CD14-positive monocyte (primary cell): ENCODE measurements around the gene FARP1. TPM values are rescaled to one million over a fixed set of nuclear protein-coding genes. Genes with fewer than 3 reads are reported as not detected.

Experiments used
- DNase-seq, 3 donors: peaks; one replicate each; pipeline ENCODE4 v3.0.0-alpha.2; 2011 to 2022
- H2AFZ ChIP-seq: 2 replicates; pipeline ENCODE4 v1.6.0; 2012; ENCODE audit warnings: mild to moderate bottlenecking, low read depth, low read length, inconsistent platforms; ENCODE audit not compliant: insufficient read depth, poor library complexity, severe bottlenecking
- H3K27ac ChIP-seq, 2 donors: 1 replicate in 1 of 2; 2 replicates in 1 of 2; pipeline ENCODE4 v1.5.1; 2012 to 2013; ENCODE audit warnings: low read length in 2 of 2, control low read depth in 1 of 2, inconsistent platforms in 1 of 2, low read depth in 1 of 2, mild to moderate bottlenecking in 1 of 2
- H3K27me3 ChIP-seq, 2 donors: one replicate each; pipeline versions ENCODE4 v1.6.0 to v1.6.1; 2011 to 2013; ENCODE audit warnings: low read length in 2 of 2; ENCODE audit not compliant: control insufficient read depth in 2 of 2, insufficient read depth in 2 of 2
- H3K36me3 ChIP-seq, 2 donors: replicated peaks in 1 of 2; 1 replicate in 1 of 2; 2 replicates in 1 of 2; pipeline versions ENCODE4 v1.5.1 to v1.6.1; 2012 to 2013; ENCODE audit warnings: low read length in 2 of 2, control low read depth in 1 of 2, inconsistent platforms in 1 of 2, mild to moderate bottlenecking in 1 of 2; ENCODE audit not compliant: insufficient read depth in 2 of 2, control insufficient read depth in 1 of 2
- H3K4me1 ChIP-seq, 2 donors: 1 replicate in 1 of 2; 2 replicates in 1 of 2; pipeline versions ENCODE4 v1.5.1 to v1.6.1; 2012 to 2013; ENCODE audit warnings: low read length in 2 of 2, control low read depth in 1 of 2, inconsistent platforms in 1 of 2, mild to moderate bottlenecking in 1 of 2, moderate library complexity in 1 of 2; ENCODE audit not compliant: insufficient read depth in 2 of 2, control insufficient read depth in 1 of 2
- H3K4me2 ChIP-seq: replicated peaks from 2 replicates; pipeline ENCODE3; 2012; ENCODE audit warnings: low read length, moderate library complexity, mild to moderate bottlenecking; ENCODE audit not compliant: poor library complexity, severe bottlenecking; ENCODE audit errors: extremely low read depth
- H3K4me3 ChIP-seq, 3 experiments: fragments of 200-600 bp in 1 of 3; sonication (generic) in 1 of 3; replicated peaks in 1 of 3; 1 replicate in 2 of 3; 2 replicates in 1 of 3; pipeline ENCODE4 v1.5.1; 2011 to 2013; ENCODE audit warnings: low read length in 3 of 3, mild to moderate bottlenecking in 3 of 3, control low read depth in 2 of 3, low read depth in 2 of 3, inconsistent platforms in 1 of 3, moderate library complexity in 1 of 3
- H3K79me2 ChIP-seq: 2 replicates; pipeline ENCODE4 v1.6.0; 2012; ENCODE audit warnings: mild to moderate bottlenecking, control low read depth, inconsistent platforms, low read length, moderate library complexity; ENCODE audit not compliant: insufficient read depth
- H3K9ac ChIP-seq: 2 replicates; pipeline ENCODE4 v1.6.0; 2017; ENCODE audit warnings: low read length, mild to moderate bottlenecking; ENCODE audit not compliant: insufficient read depth, poor library complexity, severe bottlenecking
- H3K9me3 ChIP-seq, 2 donors: replicated peaks in 1 of 2; 1 replicate in 1 of 2; 2 replicates in 1 of 2; pipeline versions ENCODE4 v1.5.1 to v1.6.1; 2012 to 2013; ENCODE audit warnings: low read length in 2 of 2, control low read depth in 1 of 2; ENCODE audit not compliant: control insufficient read depth in 1 of 2, insufficient read depth in 1 of 2
- H4K20me1 ChIP-seq: 2 replicates; pipeline ENCODE4 v1.6.0; 2012; ENCODE audit warnings: mild to moderate bottlenecking, low read length, control low read depth, moderate library complexity; ENCODE audit not compliant: insufficient read depth
- H3K27ac Mint-ChIP-seq, 7 donors: one replicate each; pipeline ENCODE4 v1.8.0; 2020; ENCODE audit warnings: mild to moderate bottlenecking in 7 of 7, mixed read lengths in 7 of 7, moderate library complexity in 6 of 7, inconsistent platforms in 2 of 7
- H3K27me3 Mint-ChIP-seq, 3 donors: one replicate each; pipeline ENCODE4 v1.8.0; 2021 to 2022; ENCODE audit warnings: low read depth in 3 of 3, mild to moderate bottlenecking in 3 of 3, mixed read lengths in 3 of 3, moderate library complexity in 3 of 3, inconsistent platforms in 1 of 3
- H3K36me3 Mint-ChIP-seq, 2 donors: one replicate each; pipeline ENCODE4 v1.8.0; 2020; ENCODE audit warnings: mixed read lengths in 2 of 2, inconsistent platforms in 1 of 2, mild to moderate bottlenecking in 1 of 2
- H3K4me1 Mint-ChIP-seq: one replicate; pipeline ENCODE4 v1.8.0; 2020; ENCODE audit warnings: mild to moderate bottlenecking, mixed read lengths
- H3K4me3 Mint-ChIP-seq, 2 donors: one replicate each; pipeline ENCODE4 v1.8.0; 2020; ENCODE audit warnings: mild to moderate bottlenecking in 2 of 2, mixed read lengths in 2 of 2, moderate library complexity in 1 of 2
- H3K9me3 Mint-ChIP-seq, 7 donors: one replicate each; pipeline ENCODE4 v1.8.0; 2020 to 2022; ENCODE audit warnings: mixed read lengths in 7 of 7, mild to moderate bottlenecking in 6 of 7, moderate library complexity in 6 of 7, inconsistent platforms in 2 of 7
- CTCF ChIP-seq: fragments of 200-600 bp; IDR thresholded peaks from one replicate; pipeline ENCODE4 v1.8.0; 2022; ENCODE audit warnings: antibody characterized with exemption, mild to moderate bottlenecking
- WGBS: methylation state at CpG from one replicate; pipeline ENCODE4 v1.1.5; 2013; ENCODE audit warnings: missing lambda C conversion rate; ENCODE audit not compliant: insufficient coverage; 5-methylcytosine and 5-hydroxymethylcytosine counted together
- intact Hi-C, 2 donors: fragments of 100-400 bp; cut with micrococcal nuclease; formaldehyde crosslinking; loops; one replicate each; pipeline versions ENCODE4 v1.15.0 to v1.15.1; 2023
- polyA plus RNA-seq, 3 donors: library from polyadenylated mRNA; depleted of rRNA in 1 of 3; unstranded in 2 of 3; stranded (reverse) in 1 of 3; fragments of 300-500 nt in 2 of 3; fragments of >200 nt in 1 of 3; fragmentation: Illumina TruSeq in 2 of 3; gene quantifications; 1 replicate in 2 of 3; 2 replicates in 1 of 3; pipeline ENCODE4 v1.2.3, GENCODE V29; 2012 to 2021

FARP1 gene
- polyA plus RNA-seq, 3 donors, result 0.01 to 0.16 (median 0.12) TPM

GRCh38 chr13:98103531-98103930 lies 39.4 kb upstream of the FARP1 start:
- 100% methylated on average over 1 of the region's 2 CpGs for WGBS
- no peak overlapping the region for H3K4me3 ChIP-seq
- H3K9me3 ChIP-seq, result no peaks in the 10 kb centered on the region
- Mint-ChIP-seq H3K27me3 (peaks cover 0 to 8% (median 2%) of the 10 kb centered on the region in 3 donors), H3K9me3 (peaks cover 0 to 8% (median 4%) of the 10 kb centered on the region in 7 donors), H3K36me3 (no peaks in the 10 kb centered on the region), H3K4me1 (no peaks in the 10 kb centered on the region), H3K27ac (no peak overlapping the region), H3K4me3 (no peak overlapping the region)
- no peak for TF ChIP-seq CTCF
- no peaks in the 10 kb centered on the region for H3K36me3 ChIP-seq
- intact Hi-C loops, result no loop called here
- H3K27me3 ChIP-seq, result no peaks in the 10 kb centered on the region
- no peak overlapping the region for H3K4me2 ChIP-seq
- no peaks in the 10 kb centered on the region for H4K20me1 ChIP-seq
- no peak overlapping the region for H3K27ac ChIP-seq
- no peak overlapping the region for H2AFZ ChIP-seq
- no peak overlapping the region for H3K9ac ChIP-seq
- no peaks in the 10 kb centered on the region for H3K79me2 ChIP-seq
- H3K4me1 ChIP-seq, result no peaks in the 10 kb centered on the region
- no peak for DNase-seq

- Histone ChIP-seq H2AFZ (no peak overlapping the region), H3K9ac (no peak overlapping the region), H3K4me3 (no peak overlapping the region), H3K9me3 (no peaks in the 10 kb centered on the region), H3K4me1 (no peaks in the 10 kb centered on the region), H3K27ac (no peak overlapping the region), H4K20me1 (no peaks in the 10 kb centered on the region), H3K79me2 (no peaks in the 10 kb centered on the region), H3K27me3 (no peaks in the 10 kb centered on the region), H3K36me3 (no peaks in the 10 kb centered on the region), H3K4me2 (no peak overlapping the region)
- no peaks in the 10 kb centered on the region for H3K4me1 Mint-ChIP-seq
- H3K36me3 Mint-ChIP-seq, result no peaks in the 10 kb centered on the region
- no peak for DNase-seq
- TF ChIP-seq CTCF, result no peak
- intact Hi-C loops, result no loop called here
- peak overlapping the region in 1 of 7 donors; percentile 21 for H3K27ac Mint-ChIP-seq
- 92% methylated on average over 10 of the region's 10 CpGs for WGBS
- peaks cover 0 to 5% (median 4%) of the 10 kb centered on the region in 3 donors for H3K27me3 Mint-ChIP-seq
- H3K4me3 Mint-ChIP-seq, result no peak overlapping the region
- H3K9me3 Mint-ChIP-seq, result peaks cover 0 to 6% (median 4%) of the 10 kb centered on the region in 7 donors
These were observed 38.7 kb upstream of the FARP1 start for GRCh38 chr13:98103942-98104880.
